UCSD-AML1 (cell line): ENCODE results near the gene ADIPOR2.
"Not testable (repeated sequence)": the region's sequence is repeated elsewhere in the genome, so short reads cannot be mapped to it uniquely, and the experiment has no call there.

Source experiments
- DNase-seq: peaks from one replicate; lab custom pipeline; 2025; ENCODE audit not compliant: unreplicated experiment; lab: John Stamatoyannopoulos, UW

ADIPOR2 gene

DNA sequence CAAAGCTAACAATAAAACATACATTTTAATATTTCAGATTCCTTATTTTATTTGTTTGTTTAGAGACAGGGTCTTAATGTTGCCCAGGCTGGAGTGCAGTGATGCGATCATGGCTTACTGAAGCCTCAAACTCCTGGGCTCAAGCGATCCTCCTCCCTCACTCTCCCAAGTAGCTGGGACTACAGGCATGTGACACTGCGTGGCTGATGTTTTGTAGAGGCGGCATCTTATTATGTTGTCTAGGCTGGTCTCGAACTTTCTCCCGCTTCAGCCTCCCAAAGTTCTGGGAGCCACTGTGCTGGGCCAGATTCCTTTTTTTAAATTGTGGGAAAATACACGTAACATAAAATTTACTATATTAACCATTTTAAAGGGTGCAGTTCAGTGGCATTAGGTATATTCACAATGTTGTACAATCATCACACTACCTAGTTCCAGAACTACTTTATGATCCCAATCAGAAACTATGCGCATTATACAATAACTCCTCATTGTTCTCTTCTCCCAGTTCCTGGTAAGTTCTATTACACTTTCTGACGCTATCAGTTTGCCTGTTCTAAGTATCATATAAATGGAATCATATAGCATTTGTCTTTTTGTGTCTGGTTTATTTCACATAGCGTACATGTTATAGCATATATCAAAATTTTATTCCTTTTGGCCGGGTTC lies 40.3 kb downstream of the ADIPOR2 start:
- DNase-seq: no peak

- DNase-seq: not testable (repeated sequence)
These were observed 40.8 kb downstream of the ADIPOR2 start for GRCh38 chr12:1731688-1732078.

DNA sequence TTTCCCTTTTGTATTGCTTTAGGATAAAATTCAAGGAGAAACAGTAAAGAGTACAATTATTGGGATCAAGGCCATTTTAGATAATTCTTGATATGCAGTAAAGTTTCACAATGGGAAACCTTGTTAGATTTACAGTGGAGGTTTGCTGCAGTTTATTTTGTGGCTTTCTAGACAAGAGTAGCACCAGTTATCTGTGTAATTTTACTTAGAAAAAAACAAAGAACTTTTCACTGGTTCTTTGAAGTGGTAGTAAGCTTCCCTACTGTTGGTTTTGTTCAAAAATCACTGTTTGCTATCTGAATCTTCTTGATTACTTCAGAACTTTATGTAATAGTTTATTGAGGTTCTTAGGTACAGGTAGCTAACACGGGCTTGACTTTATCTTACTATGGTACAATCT lies 42.0 kb downstream of the ADIPOR2 start:
- DNase-seq: no peak

- not testable (repeated sequence) for DNase-seq
These were observed 42.8 kb downstream of the ADIPOR2 start for GRCh38 chr12:1733712-1734111.

DNA sequence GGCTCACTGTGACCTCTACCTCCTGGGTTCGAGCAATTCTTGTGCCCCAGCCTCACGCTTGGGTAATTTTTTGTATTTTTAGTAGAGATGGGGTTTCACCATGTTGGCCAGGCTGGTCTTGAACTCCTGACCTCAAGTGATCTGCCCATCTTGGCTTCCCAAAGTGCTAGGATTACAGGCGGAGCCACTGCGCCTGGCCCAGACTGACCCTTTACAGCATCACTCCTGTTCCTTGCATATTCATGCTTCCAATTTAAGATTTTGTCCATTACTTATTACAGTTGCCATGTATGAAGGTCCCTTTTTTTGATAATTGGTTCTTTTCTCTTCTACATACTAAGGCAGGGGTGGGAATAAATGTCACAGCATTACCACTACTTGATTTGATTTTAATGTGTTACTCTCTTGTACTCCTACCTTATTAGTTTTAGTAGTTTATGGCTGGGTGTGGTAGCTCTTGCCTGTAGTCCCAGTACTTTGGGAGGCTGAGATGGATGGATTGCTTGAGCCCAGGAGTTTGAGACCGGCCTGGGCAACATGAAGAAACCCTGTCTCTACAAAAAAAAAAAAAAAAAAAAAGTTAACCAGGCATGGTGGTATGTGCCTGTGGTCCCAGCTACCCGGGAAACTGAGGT lies 46.9 kb downstream of the ADIPOR2 start:
- DNase-seq: no peak

DNA sequence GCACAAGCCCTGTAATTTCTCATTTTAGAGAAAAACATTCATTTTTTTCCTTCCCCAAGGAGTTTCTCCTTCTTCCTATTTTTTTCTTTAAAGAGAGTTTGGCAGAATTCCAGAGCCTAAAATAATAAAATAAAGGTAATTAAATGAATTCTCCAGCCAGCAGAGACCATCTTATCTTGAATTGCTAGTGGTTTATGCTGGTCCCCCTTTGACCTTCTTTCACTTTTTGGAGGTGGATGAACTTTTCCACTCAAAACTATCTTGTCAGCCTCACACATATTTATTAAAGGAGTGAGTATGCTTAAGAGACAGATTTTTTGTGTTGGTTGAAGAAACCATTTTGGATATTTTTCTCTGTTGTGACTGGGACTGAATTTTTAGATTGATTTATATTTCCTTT lies 47.6 kb downstream of the ADIPOR2 start:
- no peak for DNase-seq

DNA sequence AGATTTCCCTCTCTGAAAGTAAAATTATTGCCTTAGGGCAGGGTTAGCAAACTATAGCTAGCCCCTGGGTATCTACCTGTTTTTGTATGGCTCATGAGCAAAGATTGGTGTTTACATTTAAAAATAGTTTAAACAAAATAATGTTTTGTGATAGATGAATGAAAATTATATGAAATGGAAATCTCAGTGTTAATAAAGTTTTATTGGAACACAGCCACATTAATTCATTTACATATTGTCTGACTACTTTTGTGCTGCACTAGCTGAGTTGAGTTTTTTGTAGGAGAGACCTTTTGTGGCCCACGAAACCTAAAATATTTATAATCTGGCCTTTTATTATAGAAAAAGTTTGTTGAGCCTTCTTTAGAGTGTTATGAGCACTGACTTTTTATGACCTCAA lies 48.5 kb downstream of the ADIPOR2 start:
- no peak for DNase-seq

DNA sequence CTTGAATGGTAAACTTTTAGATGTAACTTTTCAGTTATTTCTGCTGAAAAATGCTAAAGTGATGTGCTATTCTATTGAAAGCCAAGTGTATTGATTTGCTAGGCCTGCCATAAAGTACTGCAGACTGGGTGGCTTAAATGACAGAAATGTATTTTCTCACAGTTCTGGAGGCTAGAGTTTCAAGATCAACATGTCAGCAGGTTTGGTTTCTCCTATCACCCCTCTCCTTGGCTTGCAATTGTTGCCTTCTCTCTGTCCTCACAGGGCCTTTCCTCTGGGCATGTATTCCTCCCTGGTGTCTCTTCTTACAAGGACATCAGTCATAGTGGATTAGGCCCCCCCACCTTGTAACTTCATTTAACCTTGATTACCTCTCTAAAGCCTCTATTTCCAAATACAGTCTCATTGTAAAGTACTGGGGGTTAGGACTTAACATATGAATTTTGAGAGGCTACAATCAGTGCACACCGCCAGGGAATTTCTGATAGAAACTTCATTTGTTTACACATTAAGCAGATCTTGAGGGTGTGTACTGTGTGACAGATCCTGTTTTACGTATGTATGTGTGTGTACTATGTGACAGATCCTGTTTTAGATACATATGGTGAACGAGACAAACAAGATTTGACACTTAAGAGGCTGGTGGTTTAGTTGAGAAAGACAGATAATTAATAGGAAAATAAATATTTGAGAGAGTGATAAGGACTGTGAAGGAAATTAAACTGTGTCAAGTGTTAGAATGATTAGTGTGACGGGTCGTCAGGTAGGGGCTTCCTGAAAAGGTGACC lies 49.5 kb downstream of the ADIPOR2 start:
- DNase-seq: no peak

GRCh38 chr12:1741154-1741949 lies 50.5 kb downstream of the ADIPOR2 start:
- DNase-seq: no peak

DNA sequence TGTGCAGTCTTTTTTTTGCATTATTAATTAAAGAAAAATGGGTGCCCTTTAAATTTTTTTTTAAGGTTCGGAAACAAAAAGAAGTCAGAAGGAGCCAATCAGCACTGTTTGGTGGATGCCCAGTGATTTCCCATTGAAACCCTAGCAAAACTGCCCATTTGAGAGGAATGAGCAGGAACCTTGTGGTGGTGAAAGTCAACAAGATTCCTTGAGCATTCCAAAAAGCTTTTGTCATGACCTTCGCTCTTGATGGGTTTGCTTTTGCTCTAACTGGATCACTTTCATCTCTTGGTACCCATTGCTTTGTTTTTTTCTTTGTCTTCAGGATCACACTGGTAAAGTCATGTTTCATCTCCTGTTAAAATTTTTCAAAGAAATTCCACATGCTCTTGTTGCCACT lies 54.1 kb downstream of the ADIPOR2 start:
- no peak for DNase-seq

DNA sequence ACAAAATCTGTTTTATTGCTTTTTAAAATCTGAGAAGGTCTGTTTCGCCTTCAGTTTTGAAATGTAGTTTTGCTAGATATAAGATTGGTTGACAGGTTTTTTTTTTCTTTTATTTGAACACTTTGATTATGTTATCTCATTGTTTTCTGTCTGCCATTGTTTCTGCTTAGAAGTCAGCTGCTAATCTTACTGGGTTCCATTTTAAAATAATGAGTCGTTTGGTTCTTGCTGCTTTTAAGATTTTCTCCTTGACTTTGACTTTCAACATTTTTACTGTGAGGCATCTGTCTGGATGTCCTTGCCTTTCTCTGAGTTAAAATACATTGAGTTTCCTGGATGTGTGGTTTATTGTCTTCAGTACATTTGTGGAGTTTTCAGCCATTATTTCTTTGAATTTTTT lies 56.7 kb downstream of the ADIPOR2 start:
- no peak for DNase-seq

DNA sequence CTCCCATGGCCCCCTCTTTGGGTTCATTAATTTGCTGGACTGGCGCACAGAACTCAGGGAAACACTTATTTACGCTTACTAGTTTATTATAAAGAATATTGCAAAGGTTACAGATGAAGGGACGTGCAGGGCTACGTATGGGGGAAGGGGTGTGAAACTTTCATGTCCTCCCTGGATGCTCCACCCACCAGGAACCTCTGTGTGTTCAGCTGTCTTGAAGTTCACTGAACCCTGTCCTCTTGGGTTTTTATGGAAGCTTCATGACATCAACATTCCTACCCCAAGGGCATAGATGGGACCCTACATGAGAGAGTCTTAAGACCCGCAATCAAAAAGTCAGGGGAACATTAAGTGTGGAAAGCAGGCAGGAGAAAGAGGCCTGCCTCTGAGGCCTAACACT lies 58.1 kb downstream of the ADIPOR2 start:
- DNase-seq: no peak

- no peak for DNase-seq
These were observed 59.4 kb downstream of the ADIPOR2 start for GRCh38 chr12:1750300-1750699.

- no peak for DNase-seq
These were observed 67.5 kb downstream of the ADIPOR2 start for GRCh38 chr12:1758376-1758775.

- DNase-seq: no peak
These were observed 68.0 kb downstream of the ADIPOR2 start for GRCh38 chr12:1758887-1759286.

DNA sequence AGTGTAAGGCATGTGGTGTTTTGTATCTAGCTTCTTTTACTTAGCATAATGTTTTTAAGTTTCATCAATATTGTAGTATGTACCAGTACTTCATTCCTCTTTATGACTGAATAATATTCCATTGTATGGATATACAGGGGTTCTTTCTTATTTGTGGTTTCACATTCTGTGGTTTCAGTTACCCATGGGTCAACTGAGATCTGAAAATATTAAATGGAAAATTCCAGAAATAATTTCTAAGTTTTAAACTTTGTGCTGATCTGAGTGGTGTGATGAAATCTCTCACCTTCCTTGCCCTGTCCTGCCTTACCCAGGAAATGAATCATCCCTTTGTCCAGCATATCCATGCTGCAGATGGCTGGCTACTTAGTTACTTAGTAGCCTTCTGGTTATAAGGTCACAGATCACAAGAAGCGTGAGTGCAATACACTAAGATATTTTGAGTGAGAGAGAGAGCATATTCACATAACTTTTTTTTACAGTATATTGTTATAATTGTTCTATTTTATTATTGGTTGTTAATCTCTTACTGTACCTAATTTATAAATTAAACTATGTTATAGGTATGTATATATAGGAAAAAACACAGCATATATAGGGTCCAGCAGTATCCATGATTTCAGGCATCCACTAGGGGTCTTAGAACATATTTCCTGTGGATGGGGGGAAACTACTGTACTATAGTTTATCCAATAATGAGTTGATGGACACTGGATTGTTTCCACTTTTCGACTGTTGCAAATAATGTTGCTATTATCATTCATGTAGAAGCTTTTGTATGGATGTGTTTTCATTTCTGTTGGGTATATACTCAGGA lies 69.9 kb downstream of the ADIPOR2 start:
- DNase-seq: no peak

GRCh38 chr12:1761857-1762256 lies 71.0 kb downstream of the ADIPOR2 start:
- no peak for DNase-seq

DNA sequence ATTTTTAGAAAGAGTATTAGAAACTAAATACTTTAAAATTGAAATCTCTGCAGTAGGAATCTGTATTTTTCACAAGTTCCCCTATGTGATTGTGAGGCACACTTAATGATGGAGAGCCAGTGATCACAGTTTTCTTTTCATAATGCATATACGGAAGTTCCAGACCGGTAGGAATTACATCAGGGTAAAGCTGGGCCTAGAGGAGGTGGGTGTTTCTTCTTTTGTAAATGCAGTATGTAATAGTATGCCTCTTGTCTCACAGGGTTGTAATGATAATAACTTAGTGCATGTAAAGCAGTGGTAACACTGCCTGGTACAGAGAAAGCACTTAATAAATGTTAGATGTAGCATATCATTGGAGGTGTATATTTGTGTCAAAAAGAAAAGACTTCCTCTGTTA lies 72.3 kb downstream of the ADIPOR2 start:
- DNase-seq: no peak

DNA sequence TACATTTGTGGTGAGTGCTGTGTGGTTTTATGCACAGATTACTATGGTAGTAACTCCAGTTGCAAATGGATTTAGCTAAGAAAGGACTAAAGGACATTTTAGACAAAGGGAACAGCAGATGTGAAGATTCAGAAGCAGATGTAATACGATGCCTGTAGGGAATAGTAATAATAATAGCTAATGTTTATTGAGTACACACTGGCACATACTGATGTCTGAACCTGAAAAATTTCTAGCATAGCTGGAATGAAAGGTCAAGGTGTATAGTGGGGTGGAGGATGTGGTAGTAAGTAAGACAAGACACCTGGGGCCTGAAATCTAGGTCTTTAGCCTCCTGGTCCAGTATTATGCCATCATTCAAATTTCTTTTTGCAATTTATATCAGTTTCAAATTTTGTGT lies 75.2 kb downstream of the ADIPOR2 start:
- DNase-seq: no peak

- no peak for DNase-seq
These were observed 76.7 kb downstream of the ADIPOR2 start for GRCh38 chr12:1767407-1768090.
